Ishikawa (cell line): Measurements from ENCODE around the gene LDLRAP1.

Experiments used
- CEBPB ChIP-seq: IDR thresholded peaks from 2 replicates; pipeline ENCODE4 v1.6.1; 2012
- CREB1 ChIP-seq: IDR thresholded peaks from 2 replicates; pipeline ENCODE4 v1.6.1; 2012; ENCODE audit warnings: low read depth
- EGR1 ChIP-seq: IDR thresholded peaks from 2 replicates; pipeline ENCODE4 v1.6.1; 2012
- EP300 ChIP-seq: IDR thresholded peaks from 2 replicates; pipeline ENCODE4 v1.6.1; 2012; ENCODE audit warnings: borderline replicate concordance
- FOXM1 ChIP-seq: IDR thresholded peaks from 2 replicates; pipeline ENCODE4 v1.6.1; 2012; ENCODE audit warnings: low read depth, borderline replicate concordance
- NFIC ChIP-seq: IDR thresholded peaks from 2 replicates; pipeline ENCODE4 v1.6.1; 2012
- RAD21 ChIP-seq: IDR thresholded peaks from 2 replicates; pipeline ENCODE4 v1.6.1; 2012; ENCODE audit warnings: low read depth
- TAF1 ChIP-seq: IDR thresholded peaks from 2 replicates; pipeline ENCODE4 v1.6.1; 2012; ENCODE audit warnings: low read depth, mild to moderate bottlenecking
- YY1 ChIP-seq: IDR thresholded peaks from 2 replicates; pipeline ENCODE4 v1.6.1; 2012; ENCODE audit warnings: low read depth
- ZBTB7A ChIP-seq: IDR thresholded peaks from 2 replicates; pipeline ENCODE4 v1.6.1; 2012; ENCODE audit warnings: low read depth
- TF ChIP-seq, protein P1 (sequence below): IDR thresholded peaks from 2 replicates; pipeline ENCODE4 v1.6.1; 2012; ENCODE audit warnings: low read depth, mild to moderate bottlenecking
- TF ChIP-seq, protein P2 (sequence below): IDR thresholded peaks from 2 replicates; pipeline ENCODE4 v1.6.1; 2012
- TF ChIP-seq, protein P3 (sequence below): IDR thresholded peaks from 2 replicates; pipeline ENCODE4 v1.6.1; 2012

DNA sequence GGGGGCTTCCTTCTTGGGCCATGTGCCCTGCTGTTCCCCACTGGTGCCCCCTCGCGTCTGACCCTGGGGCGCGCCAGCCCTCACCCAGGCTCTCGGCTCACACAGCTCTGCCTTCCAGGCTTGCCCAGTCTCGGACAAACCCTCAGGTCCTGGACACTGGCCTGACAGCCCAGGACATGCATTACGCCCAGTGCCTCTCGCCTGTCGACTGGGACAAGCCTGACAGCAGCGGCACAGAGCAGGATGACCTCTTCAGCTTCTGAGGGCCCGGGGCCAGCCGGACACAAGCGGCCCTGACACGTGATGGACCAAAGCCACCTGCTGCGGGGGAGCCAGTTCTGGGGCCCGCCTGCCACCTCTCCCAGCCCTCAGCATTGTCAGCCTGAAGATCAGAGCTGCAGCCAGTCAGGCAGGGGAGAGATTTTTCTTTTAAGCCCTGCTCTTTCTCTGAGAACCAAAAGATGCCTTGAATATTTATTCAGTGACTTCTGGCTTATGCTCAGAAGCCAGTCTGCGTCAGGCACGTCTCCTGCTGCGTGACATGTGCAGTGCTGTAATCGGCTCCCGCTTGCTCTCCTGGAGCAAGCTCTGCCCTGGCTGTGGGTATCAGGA lies 23.4 kb downstream of the LDLRAP1 start:
- TF ChIP-seq, protein P1, sequence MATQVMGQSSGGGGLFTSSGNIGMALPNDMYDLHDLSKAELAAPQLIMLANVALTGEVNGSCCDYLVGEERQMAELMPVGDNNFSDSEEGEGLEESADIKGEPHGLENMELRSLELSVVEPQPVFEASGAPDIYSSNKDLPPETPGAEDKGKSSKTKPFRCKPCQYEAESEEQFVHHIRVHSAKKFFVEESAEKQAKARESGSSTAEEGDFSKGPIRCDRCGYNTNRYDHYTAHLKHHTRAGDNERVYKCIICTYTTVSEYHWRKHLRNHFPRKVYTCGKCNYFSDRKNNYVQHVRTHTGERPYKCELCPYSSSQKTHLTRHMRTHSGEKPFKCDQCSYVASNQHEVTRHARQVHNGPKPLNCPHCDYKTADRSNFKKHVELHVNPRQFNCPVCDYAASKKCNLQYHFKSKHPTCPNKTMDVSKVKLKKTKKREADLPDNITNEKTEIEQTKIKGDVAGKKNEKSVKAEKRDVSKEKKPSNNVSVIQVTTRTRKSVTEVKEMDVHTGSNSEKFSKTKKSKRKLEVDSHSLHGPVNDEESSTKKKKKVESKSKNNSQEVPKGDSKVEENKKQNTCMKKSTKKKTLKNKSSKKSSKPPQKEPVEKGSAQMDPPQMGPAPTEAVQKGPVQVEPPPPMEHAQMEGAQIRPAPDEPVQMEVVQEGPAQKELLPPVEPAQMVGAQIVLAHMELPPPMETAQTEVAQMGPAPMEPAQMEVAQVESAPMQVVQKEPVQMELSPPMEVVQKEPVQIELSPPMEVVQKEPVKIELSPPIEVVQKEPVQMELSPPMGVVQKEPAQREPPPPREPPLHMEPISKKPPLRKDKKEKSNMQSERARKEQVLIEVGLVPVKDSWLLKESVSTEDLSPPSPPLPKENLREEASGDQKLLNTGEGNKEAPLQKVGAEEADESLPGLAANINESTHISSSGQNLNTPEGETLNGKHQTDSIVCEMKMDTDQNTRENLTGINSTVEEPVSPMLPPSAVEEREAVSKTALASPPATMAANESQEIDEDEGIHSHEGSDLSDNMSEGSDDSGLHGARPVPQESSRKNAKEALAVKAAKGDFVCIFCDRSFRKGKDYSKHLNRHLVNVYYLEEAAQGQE, result no peak
- TF ChIP-seq, protein P2, sequence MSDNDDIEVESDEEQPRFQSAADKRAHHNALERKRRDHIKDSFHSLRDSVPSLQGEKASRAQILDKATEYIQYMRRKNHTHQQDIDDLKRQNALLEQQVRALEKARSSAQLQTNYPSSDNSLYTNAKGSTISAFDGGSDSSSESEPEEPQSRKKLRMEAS, result no peak
- no peak for TF ChIP-seq EGR1
- TF ChIP-seq CEBPB, result no peak
- TF ChIP-seq RAD21, result no peak
- no peak for TF ChIP-seq TAF1
- no peak for TF ChIP-seq FOXM1
- TF ChIP-seq ZBTB7A, result no peak
- TF ChIP-seq EP300, result no peak
- TF ChIP-seq, protein P3, sequence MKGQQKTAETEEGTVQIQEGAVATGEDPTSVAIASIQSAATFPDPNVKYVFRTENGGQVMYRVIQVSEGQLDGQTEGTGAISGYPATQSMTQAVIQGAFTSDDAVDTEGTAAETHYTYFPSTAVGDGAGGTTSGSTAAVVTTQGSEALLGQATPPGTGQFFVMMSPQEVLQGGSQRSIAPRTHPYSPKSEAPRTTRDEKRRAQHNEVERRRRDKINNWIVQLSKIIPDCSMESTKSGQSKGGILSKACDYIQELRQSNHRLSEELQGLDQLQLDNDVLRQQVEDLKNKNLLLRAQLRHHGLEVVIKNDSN, result no peak
- no peak for TF ChIP-seq YY1
- TF ChIP-seq CREB1, result no peak
- TF ChIP-seq NFIC, result no peak
